HEK293 (cell line): ENCODE measurements around the gene METAP1D.
A peak's percentile ranks its signal among the peaks of the same experiment; 100 is the strongest.

Experiments
- CTCF ChIA-PET: fragments of 350-600 bp; formaldehyde crosslinking; extraction: SDS; loops from one replicate; lab custom pipeline; 2021; ENCODE audit warnings: antibody characterized with exemption; lab: Yijun Ruan, JAX
- POLR2A ChIA-PET: fragments of 300-600 bp; formaldehyde crosslinking; extraction: SDS; loops from one replicate; lab custom pipeline; 2020; ENCODE audit warnings: antibody characterized with exemption, inconsistent platforms; lab: Yijun Ruan, JAX
- H3K27ac ChIP-seq: fragments of 200-500 bp; sonication (Bioruptor generic); 2 replicates; pipeline ENCODE4 v1.5.1; 2014; ENCODE audit warnings: low read depth, low read length, control low read depth, inconsistent platforms; ENCODE audit errors: extremely low read depth
- H3K36me3 ChIP-seq, 2 experiments: fragments of 200-500 bp in 1 of 2; sonication (Bioruptor generic) in 1 of 2; 1 replicate in 1 of 2; 2 replicates in 1 of 2; pipeline ENCODE4 v1.5.1; 2014 to 2017; ENCODE audit warnings: inconsistent platforms in 2 of 2, low read length in 2 of 2; ENCODE audit not compliant: control insufficient read depth in 2 of 2, insufficient read depth in 1 of 2
- H3K4me1 ChIP-seq: fragments of 200-500 bp; sonication (Bioruptor generic); 2 replicates; pipeline ENCODE4 v1.5.1; 2014; ENCODE audit warnings: mild to moderate bottlenecking, low read length, inconsistent platforms; ENCODE audit not compliant: control insufficient read depth, insufficient read depth
- H3K4me3 ChIP-seq: 2 replicates; pipeline ENCODE4 v1.5.1; 2011; ENCODE audit warnings: low read depth, mild to moderate bottlenecking, control low read depth, low read length, moderate library complexity
- H3K9me3 ChIP-seq: fragments of 200-500 bp; sonication (Bioruptor generic); 2 replicates; pipeline ENCODE4 v1.5.1; 2014; ENCODE audit warnings: low read depth, low read length, inconsistent platforms; ENCODE audit not compliant: control insufficient read depth, insufficient read depth
- ATF2 ChIP-seq: fragments of 450-650 bp; formaldehyde crosslinking; IDR thresholded peaks from 2 replicates; pipeline ENCODE4 v1.5.1; 2016; ENCODE audit warnings: missing biosample characterization, missing genetic modification characterization, low read depth
- BCL6B ChIP-seq: fragments of 450-650 bp; formaldehyde crosslinking; IDR thresholded peaks from 2 replicates; pipeline ENCODE4 v1.5.1; 2017; ENCODE audit warnings: missing biosample characterization, missing genetic modification characterization
- RBAK ChIP-seq: fragments of 450-650 bp; formaldehyde crosslinking; IDR thresholded peaks from 2 replicates; pipeline ENCODE4 v1.5.1; 2016; ENCODE audit warnings: missing biosample characterization, missing genetic modification characterization
- WT1 ChIP-seq: fragments of 450-650 bp; formaldehyde crosslinking; IDR thresholded peaks from 2 replicates; pipeline ENCODE4 v1.5.1; 2016; ENCODE audit warnings: missing biosample characterization, missing genetic modification characterization
- ZBTB6 ChIP-seq: fragments of 450-650 bp; formaldehyde crosslinking; IDR thresholded peaks from 2 replicates; pipeline ENCODE4 v1.5.1; 2017; ENCODE audit warnings: missing biosample characterization, missing genetic modification characterization
- ZBTB8A ChIP-seq: fragments of 450-650 bp; formaldehyde crosslinking; IDR thresholded peaks from 2 replicates; pipeline ENCODE4 v1.5.1; 2016; ENCODE audit warnings: missing biosample characterization, missing genetic modification characterization
- ZNF132 ChIP-seq: fragments of 450-650 bp; formaldehyde crosslinking; IDR thresholded peaks from 2 replicates; pipeline ENCODE4 v1.5.1; 2017; ENCODE audit warnings: missing biosample characterization, missing genetic modification characterization, borderline replicate concordance
- ZNF138 ChIP-seq: fragments of 450-650 bp; formaldehyde crosslinking; IDR thresholded peaks from 2 replicates; pipeline ENCODE4 v1.5.1; 2016; ENCODE audit warnings: missing biosample characterization, missing genetic modification characterization, borderline replicate concordance
- ZNF157 ChIP-seq: fragments of 450-650 bp; formaldehyde crosslinking; IDR thresholded peaks from 2 replicates; pipeline ENCODE4 v1.5.1; 2016; ENCODE audit warnings: missing biosample characterization, missing genetic modification characterization
- ZNF16 ChIP-seq: fragments of 450-650 bp; formaldehyde crosslinking; IDR thresholded peaks from 2 replicates; pipeline ENCODE4 v1.5.1; 2016; ENCODE audit warnings: low read depth, missing biosample characterization, missing genetic modification characterization
- ZNF18 ChIP-seq: fragments of 450-650 bp; formaldehyde crosslinking; IDR thresholded peaks from 2 replicates; pipeline ENCODE4 v1.5.1; 2016; ENCODE audit warnings: missing biosample characterization, missing genetic modification characterization
- ZNF26 ChIP-seq: fragments of 450-650 bp; formaldehyde crosslinking; IDR thresholded peaks from 2 replicates; pipeline ENCODE4 v1.5.1; 2016; ENCODE audit warnings: missing biosample characterization, missing genetic modification characterization
- ZNF426 ChIP-seq: fragments of 450-650 bp; formaldehyde crosslinking; IDR thresholded peaks from 2 replicates; pipeline ENCODE4 v1.5.1; 2017; ENCODE audit warnings: missing biosample characterization, missing genetic modification characterization, mild to moderate bottlenecking, inconsistent platforms, moderate library complexity
- ZNF600 ChIP-seq: fragments of 450-650 bp; formaldehyde crosslinking; IDR thresholded peaks from 2 replicates; pipeline ENCODE4 v1.5.1; 2016; ENCODE audit warnings: missing biosample characterization, missing genetic modification characterization
- ZNF624 ChIP-seq: fragments of 450-650 bp; formaldehyde crosslinking; IDR thresholded peaks from 2 replicates; pipeline ENCODE4 v1.5.1; 2017; ENCODE audit warnings: missing biosample characterization, missing genetic modification characterization
- ZNF645 ChIP-seq: fragments of 450-650 bp; formaldehyde crosslinking; IDR thresholded peaks from 2 replicates; pipeline ENCODE4; 2016; ENCODE audit warnings: missing biosample characterization, missing genetic modification characterization
- ZNF701 ChIP-seq: fragments of 450-650 bp; formaldehyde crosslinking; IDR thresholded peaks from 2 replicates; pipeline ENCODE4 v1.5.1; 2016; ENCODE audit warnings: missing biosample characterization, missing genetic modification characterization
- ZNF704 ChIP-seq: fragments of 450-650 bp; formaldehyde crosslinking; IDR thresholded peaks from 2 replicates; pipeline ENCODE4 v1.5.1; 2016; ENCODE audit warnings: missing biosample characterization, missing genetic modification characterization
- ZNF792 ChIP-seq: fragments of 450-650 bp; formaldehyde crosslinking; IDR thresholded peaks from 2 replicates; pipeline ENCODE4 v1.5.1; 2016; ENCODE audit warnings: missing biosample characterization, missing genetic modification characterization
- ZSCAN4 ChIP-seq: fragments of 450-650 bp; formaldehyde crosslinking; IDR thresholded peaks from 2 replicates; pipeline ENCODE4 v1.5.1; 2017; ENCODE audit warnings: missing biosample characterization, missing genetic modification characterization
- ZXDB ChIP-seq: fragments of 450-650 bp; formaldehyde crosslinking; IDR thresholded peaks from 2 replicates; pipeline ENCODE4 v1.5.1; 2016; ENCODE audit warnings: missing biosample characterization, missing genetic modification characterization

METAP1D gene

GRCh38 chr2:172098650-172099471, 99.1 kb downstream of the METAP1D start (continued):
- TF ChIP-seq ZNF426 (tag by site-specific recombination) (no peak), ZNF132 (tag by site-specific recombination) (no peak), BCL6B (tag by site-specific recombination) (no peak), ZNF138 (tag by site-specific recombination) (no peak), WT1 (tag by site-specific recombination) (peak; percentile 56; the same call in 1 of the 2 replicates), ZNF18 (tag by site-specific recombination) (peak; percentile 97), ATF2 (tag by site-specific recombination) (no peak), ZSCAN4 (tag by site-specific recombination) (peak; percentile 94), ZNF16 (tag by site-specific recombination) (no peak), ZNF645 (tag by site-specific recombination) (no peak), ZNF792 (tag by site-specific recombination) (0 out of 2 replicates have a peak, but pooled peaks have one; percentile 47), ZNF600 (tag by site-specific recombination) (peak; percentile 100)

GRCh38 chr2:172099472-172100079, 99.8 kb downstream of the METAP1D start:
- POLR2A ChIA-PET: interaction anchor here (0.9 to 8.7 kb wide), 7 partner anchors 15 to 205 kb away, joined by 3 to 147 read pairs (median 3); partner anchors contain the start of genes DLX1, HAT1 and SLC25A12
- Histone ChIP-seq H3K27ac (peak overlapping the region; percentile 99), H3K4me1 (peaks cover 19% of the 10 kb centered on the region)
- TF ChIP-seq ZBTB6 (tag by site-specific recombination) (no peak), ZXDB (tag by site-specific recombination) (no peak), ZNF704 (tag by site-specific recombination) (no peak), ATF2 (tag by site-specific recombination) (0 out of 2 replicates have a peak, but pooled peaks have one; percentile 32), ZBTB8A (tag by site-specific recombination) (no peak), ZNF701 (tag by site-specific recombination) (no peak), ZNF624 (tag by site-specific recombination) (no peak), ZNF26 (tag by site-specific recombination) (no peak), ZNF157 (tag by site-specific recombination) (no peak), RBAK (tag by site-specific recombination) (no peak)

More at GRCh38 chr2:172099472-172100079, 99.8 kb downstream of the METAP1D start:
- no peaks in the 10 kb centered on the region for H3K9me3 ChIP-seq
- CTCF ChIA-PET: interaction anchor here (0.6 to 1.4 kb wide), 4 partner anchors 167 to 396 kb away, joined by 3 to 4 read pairs (median 3); no protein-coding TSS in a partner anchor
- peak overlapping the region; percentile 67 for H3K4me3 ChIP-seq
- peaks cover 0 to 22% of the 10 kb centered on the region in 2 experiments; a peak in 1 of 3 replicates for H3K36me3 ChIP-seq
